Stimulated activated CD4-positive, alpha-beta T cell treated with anti-CD3 and anti-CD28 coated beads, TNF-alpha, amount 100 ng/mL, for 48 hours (primary cell): ENCODE measurements around the gene SRPK1.

ENCODE experiments used
- DNase-seq, 3 donors: peaks; one replicate each; pipeline ENCODE4 v3.0.0-alpha.2; 2020; ENCODE audit warnings: low read depth in 3 of 3

Gene SRPK1

GRCh38 chr6:35898003-35898402 is 22.9 kb downstream of the SRPK1 start:
- no peak for DNase-seq

- no peak for DNase-seq
Observed at GRCh38 chr6:35897486-35897885, 23.4 kb downstream of the SRPK1 start.

GRCh38 chr6:35897036-35897435 is 23.9 kb downstream of the SRPK1 start:
- no peak for DNase-seq

GRCh38 chr6:35896228-35896627 is 24.7 kb downstream of the SRPK1 start:
- DNase-seq, result no peak

GRCh38 chr6:35895560-35895959 is 25.3 kb downstream of the SRPK1 start:
- no peak for DNase-seq

- no peak for DNase-seq
Observed at GRCh38 chr6:35894776-35895175, 26.1 kb downstream of the SRPK1 start.

GRCh38 chr6:35893246-35893645 is 27.7 kb downstream of the SRPK1 start:
- no peak for DNase-seq

- no peak for DNase-seq
Observed at GRCh38 chr6:35892482-35892881, 28.4 kb downstream of the SRPK1 start.

GRCh38 chr6:35879151-35879550 is 41.7 kb downstream of the SRPK1 start:
- no peak for DNase-seq

GRCh38 chr6:35876902-35877301 is 44.0 kb downstream of the SRPK1 start:
- no peak for DNase-seq

GRCh38 chr6:35874730-35875129 is 46.2 kb downstream of the SRPK1 start:
- no peak for DNase-seq

- no peak for DNase-seq
Observed at GRCh38 chr6:35859367-35859766, 61.5 kb downstream of the SRPK1 start.

- DNase-seq, result no peak
Observed at GRCh38 chr6:35857853-35858252, 63.0 kb downstream of the SRPK1 start.

- DNase-seq, result no peak
Observed at GRCh38 chr6:35856250-35856649, 64.6 kb downstream of the SRPK1 start.

- no peak for DNase-seq
Observed at GRCh38 chr6:35852994-35853393, 67.9 kb downstream of the SRPK1 start.

- DNase-seq, result no peak
Observed at GRCh38 chr6:35850208-35850607, 70.7 kb downstream of the SRPK1 start.

- DNase-seq, result no peak
Observed at GRCh38 chr6:35844290-35844689, 76.6 kb downstream of the SRPK1 start.

- DNase-seq, result no peak
Observed at GRCh38 chr6:35842381-35842780, 78.5 kb downstream of the SRPK1 start.

GRCh38 chr6:35839019-35839418 is 81.9 kb downstream of the SRPK1 start:
- no peak for DNase-seq

GRCh38 chr6:35833536-35833935 is 87.4 kb downstream of the SRPK1 start:
- DNase-seq, result no peak

- DNase-seq, result no peak
Observed at GRCh38 chr6:35831257-35832007, 89.5 kb downstream of the SRPK1 start.

- DNase-seq, result no peak
Observed at GRCh38 chr6:35829306-35829705, 91.6 kb downstream of the SRPK1 start.

- no peak for DNase-seq
Observed at GRCh38 chr6:35824552-35825192, 96.2 kb downstream of the SRPK1 start.

GRCh38 chr6:35823601-35824000 is 97.3 kb downstream of the SRPK1 start:
- DNase-seq, result no peak
